ENCODE data around the gene IPO4. TPM values are rescaled to one million over a fixed set of nuclear protein-coding genes. Genes with fewer than 3 reads are reported as not detected.

IPO4 gene
- total RNA-seq, 1 experiment from 2014 or later, result 102 TPM

- TF ChIP-seq RAD21 (IDR thresholded peaks at IDR 0.05; ENCODE audit: low read depth), result no peak
- no peak for TF ChIP-seq ELF1 (IDR thresholded peaks at IDR 0.05; ENCODE audit: borderline replicate concordance, low read depth)
- no peak for TF ChIP-seq FOSL1 (IDR thresholded peaks at IDR 0.05; ENCODE audit: low read depth)
- TF ChIP-seq EZH2phosphoT487 (IDR thresholded peaks at IDR 0.05; ENCODE audit: borderline replicate concordance), result no peak
- TF ChIP-seq MAX (IDR thresholded peaks at IDR 0.05), result no peak
- TF ChIP-seq ZNF274 (IDR thresholded peaks at IDR 0.05; ENCODE audit: low read depth, low read length), result no peak
- TF ChIP-seq CEBPB (IDR thresholded peaks at IDR 0.05; ENCODE audit: low read depth), result no peak
- no peak for TF ChIP-seq CTCF (IDR thresholded peaks at IDR 0.05 in 2 of 3, conservative IDR thresholded peaks at IDR 0.05 in 1 of 3; ENCODE audit: borderline replicate concordance in 1 of 3, insufficient read depth in 1 of 3, low read depth in 2 of 3, low read length in 2 of 3)
- TF ChIP-seq REST (IDR thresholded peaks at IDR 0.05; ENCODE audit: low read depth), result no peak
- TF ChIP-seq POLR2AphosphoS5 (IDR thresholded peaks at IDR 0.05; ENCODE audit: low read depth, low read length), result no peak
- no peak for TF ChIP-seq JUND (IDR thresholded peaks at IDR 0.05)
- no peak for TF ChIP-seq SIN3A (IDR thresholded peaks at IDR 0.05; ENCODE audit: low read depth)
- no peak for TF ChIP-seq SRF (IDR thresholded peaks at IDR 0.05; ENCODE audit: low read depth)
- TF ChIP-seq SP1 (IDR thresholded peaks at IDR 0.05; ENCODE audit: low read depth), result no peak
- no peak for TF ChIP-seq CBX3 (IDR thresholded peaks at IDR 0.05; ENCODE audit: low read depth)
- no peak for TF ChIP-seq POLR2A (IDR thresholded peaks at IDR 0.05; ENCODE audit: borderline replicate concordance, extremely low read depth, insufficient read depth, insufficient read length)
- H3K9ac ChIP-seq (ENCODE audit: low read length), result peak overlapping the region; percentile 91; the same call in 1 of the 2 replicates
- no peak for DNase-seq (ENCODE audit: low read depth, low spot score)
- peaks cover 12% of the 10 kb centered on the region in 2 experiments; a peak in 3 of 4 replicates for H3K36me3 ChIP-seq (ENCODE audit: control insufficient read depth in 1 of 2, insufficient read depth in 2 of 2, low read length in 2 of 2)
- H3K27ac ChIP-seq (ENCODE audit: low read depth, low read length), result peak overlapping the region; percentile 96
- intact Hi-C loops (cut with micrococcal nuclease), result no loop called here
- no peaks in the 10 kb centered on the region for H3K9me2 ChIP-seq (ENCODE audit: insufficient read depth)
- ATAC-seq, result no peak
- H3K4me3 ChIP-seq (replicated peaks in 1 of 2; ENCODE audit: low read depth in 1 of 2, low read length in 2 of 2), result peak overlapping the region; percentile 85 to 88
- peak overlapping the region; percentile 84 for H3K4me2 ChIP-seq (ENCODE audit: low read length)
- CTCF ChIA-PET, result no interaction called here
- BruUV-seq (replicated peaks), result TSS peak; percentile 56
- H2AFZ ChIP-seq (ENCODE audit: low read depth, low read length, poor library complexity, severe bottlenecking), result no peak overlapping the region
- POLR2A ChIA-PET, result interaction anchor here (1.3 to 1.9 kb wide), 2 partner anchors 12 to 19 kb away, joined by 4 to 8 read pairs; partner anchors contain the start of gene CHMP4A
- peaks cover 18 to 30% of the 10 kb centered on the region in 2 experiments for H3K4me1 ChIP-seq (ENCODE audit: control insufficient read depth in 1 of 2, insufficient read depth in 2 of 2, low read length in 2 of 2)
- H4K20me1 ChIP-seq (ENCODE audit: insufficient read depth), result no peaks in the 10 kb centered on the region
- peaks cover 33% of the 10 kb centered on the region for H3K79me2 ChIP-seq (ENCODE audit: insufficient read depth, low read length)
- RAD21 ChIA-PET (ENCODE audit: low non-redundant PET in 1 of 2, low total read pairs in 2 of 2, uncharacterized antibody in 2 of 2, unreplicated experiment in 2 of 2), result no interaction called here
- no peaks in the 10 kb centered on the region for H3K27me3 ChIP-seq (ENCODE audit: insufficient read depth, low read length)
- H3K9me3 ChIP-seq (ENCODE audit: control insufficient read depth in 1 of 2, insufficient read depth in 1 of 2, low read depth in 1 of 2, low read length in 2 of 2), result no peaks in the 10 kb centered on the region
Observed at GRCh38 chr14:24194186-24194872, 5.7 kb upstream of the IPO4 start.
